Activated CD4-positive, alpha-beta T cell treated with anti-CD3 and anti-CD28 coated beads, Interleukin-2, amount 10 ng/mL, durations not matched to agents 7 days and 5 days (primary cell): ENCODE measurements around the gene JAG1. TPM values are rescaled to one million over a fixed set of nuclear protein-coding genes. Genes with fewer than 3 reads are reported as not detected.

Source experiments
- CTCF ChIA-PET: fragments of 350-600 bp; sonication (Branson Sonifier 250); formaldehyde crosslinking; loops from one replicate; lab custom pipeline; 2021; ENCODE audit warnings: antibody characterized with exemption; lab: Charles Lee
- POLR2A ChIA-PET: fragments of 350-600 bp; sonication (Branson Sonifier 250); formaldehyde crosslinking; loops from one replicate; lab custom pipeline; 2021; ENCODE audit warnings: antibody characterized with exemption; lab: Charles Lee
- DNase-seq: peaks from one replicate; pipeline ENCODE4 v3.0.0-alpha.2; 2020
- H3K27ac Mint-ChIP-seq: one replicate; pipeline ENCODE4 v1.8.0; 2021; ENCODE audit warnings: mild to moderate bottlenecking, moderate library complexity, mixed read lengths
- H3K27me3 Mint-ChIP-seq: one replicate; pipeline ENCODE4 v1.8.0; 2021; ENCODE audit warnings: mixed read lengths
- H3K36me3 Mint-ChIP-seq: one replicate; pipeline ENCODE4 v1.8.0; 2021; ENCODE audit warnings: low read depth, mixed read lengths
- H3K4me1 Mint-ChIP-seq: one replicate; pipeline ENCODE4 v1.8.0; 2021; ENCODE audit warnings: mixed read lengths
- H3K4me3 Mint-ChIP-seq: one replicate; pipeline ENCODE4 v1.8.0; 2021; ENCODE audit warnings: mild to moderate bottlenecking, moderate library complexity, mixed read lengths
- H3K9me3 Mint-ChIP-seq: one replicate; pipeline ENCODE4 v1.8.0; 2021; ENCODE audit warnings: mixed read lengths
- total RNA-seq, 2 experiments: library from RNA; stranded (reverse); gene quantifications; one replicate each; pipeline ENCODE4 v1.2.3, GENCODE V29; 2021

JAG1 gene
- total RNA-seq, 2 experiments from 2014 or later: 0.15 TPM; not detected in 1

DNA sequence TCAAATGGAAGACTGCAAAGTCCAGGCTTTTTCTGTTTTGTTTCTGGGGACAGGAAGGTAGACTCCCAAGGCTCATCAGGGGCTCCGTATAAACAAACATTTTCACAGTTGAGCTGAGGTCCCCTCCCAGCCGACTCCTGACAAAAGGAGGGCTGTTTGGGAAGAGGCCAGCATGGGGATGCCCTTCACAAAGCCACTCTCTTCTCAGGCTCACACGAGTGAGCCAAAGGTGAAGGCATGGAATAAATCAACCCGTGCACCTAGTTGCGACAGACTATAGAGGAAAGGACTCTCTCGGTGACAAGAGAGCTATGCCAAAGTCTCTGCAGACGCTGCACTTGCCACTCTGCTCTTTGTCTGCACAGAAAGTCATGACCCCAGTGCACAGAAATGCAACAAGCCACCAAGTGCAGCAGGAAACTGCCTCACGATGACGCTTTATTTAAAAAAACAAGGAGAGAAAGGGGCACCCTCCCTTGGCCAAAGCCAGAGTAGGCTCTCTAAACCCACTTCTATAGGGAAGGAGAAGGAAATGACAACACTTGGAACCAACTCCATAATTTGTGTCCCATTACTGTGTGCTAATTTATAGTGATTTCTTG, 21.0 kb downstream of the JAG1 start:
- DNase-seq: no peak
- Mint-ChIP-seq H3K36me3 (no peaks in the 10 kb centered on the region), H3K27me3 (peaks cover 5% of the 10 kb centered on the region), H3K4me3 (no peak overlapping the region), H3K4me1 (no peaks in the 10 kb centered on the region), H3K9me3 (no peaks in the 10 kb centered on the region), H3K27ac (no peak overlapping the region)
- ChIA-PET CTCF (interaction anchor here (1.4 kb wide), 1 partner anchor 22 kb away, joined by 5 read pairs; no protein-coding TSS in a partner anchor), POLR2A (no interaction called here)

DNA sequence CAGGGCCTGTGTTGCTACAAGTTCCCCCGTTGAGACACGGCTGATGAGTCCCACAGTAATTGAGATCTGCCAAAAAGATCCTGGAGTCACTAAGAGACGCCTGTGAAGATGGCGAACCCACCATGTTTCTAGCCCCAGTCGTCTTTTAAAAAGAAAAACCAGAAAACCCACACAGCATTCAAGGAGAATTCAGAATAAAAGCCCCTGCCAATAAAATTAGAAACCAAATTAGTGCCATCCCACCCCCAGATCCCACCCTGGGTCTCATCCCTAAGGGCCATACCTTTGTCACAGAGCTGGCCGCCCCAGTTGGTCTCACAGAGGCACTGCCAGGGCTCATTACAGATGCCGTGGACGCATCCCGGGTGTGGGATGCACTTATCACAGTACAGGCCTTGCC, 21.6 kb downstream of the JAG1 start:
- Mint-ChIP-seq H3K27me3 (peaks cover 2% of the 10 kb centered on the region), H3K27ac (no peak overlapping the region), H3K4me3 (no peak overlapping the region), H3K36me3 (no peaks in the 10 kb centered on the region), H3K9me3 (no peaks in the 10 kb centered on the region), H3K4me1 (no peaks in the 10 kb centered on the region)
- POLR2A ChIA-PET: no interaction called here
- no peak for DNase-seq
- CTCF ChIA-PET: interaction anchor here (1.4 kb wide), 1 partner anchor 22 kb away, joined by 5 read pairs; no protein-coding TSS in a partner anchor

DNA sequence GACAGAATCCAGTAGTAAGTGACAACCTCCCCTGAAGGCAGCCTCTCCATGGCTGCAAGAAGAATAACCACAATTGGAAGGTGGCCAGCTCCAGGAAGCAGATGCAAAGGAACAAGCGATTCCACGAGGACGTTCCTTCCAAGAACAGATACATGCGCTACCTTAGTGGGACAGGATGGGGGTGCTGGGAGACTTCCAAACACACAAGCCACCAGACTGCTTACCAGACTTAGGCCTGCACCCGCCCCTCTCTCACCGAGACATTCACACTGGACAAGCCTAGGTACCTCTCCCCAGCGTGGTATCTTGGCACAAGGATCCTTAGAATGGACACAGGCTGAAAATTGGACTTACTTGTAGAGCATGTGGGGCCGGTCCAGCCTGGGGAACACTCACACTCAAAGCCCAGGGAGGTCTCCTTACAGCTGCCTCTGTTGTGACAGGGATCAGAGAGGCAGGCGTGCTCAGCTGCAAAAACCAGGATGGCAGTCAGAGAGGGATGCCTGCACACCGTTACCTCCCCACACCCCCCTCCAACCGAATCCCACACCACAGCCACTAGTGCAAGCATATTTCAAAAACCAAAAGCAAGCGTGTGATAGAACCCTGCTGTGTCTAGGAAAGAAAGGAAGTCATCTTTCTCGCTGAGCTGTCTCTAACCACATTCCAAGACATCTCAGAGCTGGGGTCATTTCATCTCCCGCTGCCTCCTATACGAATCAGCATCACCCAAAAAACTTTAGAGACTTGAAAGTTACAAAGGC, 22.4 kb downstream of the JAG1 start:
- no peak overlapping the region for H3K27ac Mint-ChIP-seq
- no peak for DNase-seq
- no peak overlapping the region for H3K4me3 Mint-ChIP-seq
- no peaks in the 10 kb centered on the region for H3K9me3 Mint-ChIP-seq
- no peaks in the 10 kb centered on the region for H3K36me3 Mint-ChIP-seq
- peaks cover 2% of the 10 kb centered on the region for H3K27me3 Mint-ChIP-seq
- POLR2A ChIA-PET: no interaction called here
- H3K4me1 Mint-ChIP-seq: no peaks in the 10 kb centered on the region
- CTCF ChIA-PET: no interaction called here

DNA sequence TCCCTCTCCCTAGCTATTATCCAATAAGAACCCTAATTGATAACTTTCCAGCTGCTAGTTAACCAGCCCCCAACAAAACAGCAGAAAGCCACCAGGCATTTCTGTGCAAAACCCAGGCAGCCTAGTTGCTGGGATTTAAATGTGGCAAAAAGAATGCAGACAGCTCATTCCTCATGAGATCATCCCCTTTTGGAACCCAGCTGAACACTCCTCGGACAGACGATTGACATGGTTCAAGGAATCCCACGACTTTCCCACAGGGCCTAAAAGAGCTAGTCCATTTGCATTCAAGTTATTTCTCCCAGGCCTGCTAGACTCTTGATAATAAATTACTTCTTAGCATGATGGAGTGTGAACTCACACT, 24.0 kb downstream of the JAG1 start:
- POLR2A ChIA-PET: no interaction called here
- Mint-ChIP-seq H3K4me3 (no peak overlapping the region), H3K4me1 (peaks cover under 1% of the 10 kb centered on the region), H3K27me3 (peaks cover 2% of the 10 kb centered on the region), H3K36me3 (no peaks in the 10 kb centered on the region), H3K9me3 (no peaks in the 10 kb centered on the region), H3K27ac (no peak overlapping the region)
- CTCF ChIA-PET: interaction anchor here (1.1 to 1.3 kb wide), 2 partner anchors 14 to 21 kb away, joined by 3 to 5 read pairs; no protein-coding TSS in a partner anchor
- no peak for DNase-seq

DNA sequence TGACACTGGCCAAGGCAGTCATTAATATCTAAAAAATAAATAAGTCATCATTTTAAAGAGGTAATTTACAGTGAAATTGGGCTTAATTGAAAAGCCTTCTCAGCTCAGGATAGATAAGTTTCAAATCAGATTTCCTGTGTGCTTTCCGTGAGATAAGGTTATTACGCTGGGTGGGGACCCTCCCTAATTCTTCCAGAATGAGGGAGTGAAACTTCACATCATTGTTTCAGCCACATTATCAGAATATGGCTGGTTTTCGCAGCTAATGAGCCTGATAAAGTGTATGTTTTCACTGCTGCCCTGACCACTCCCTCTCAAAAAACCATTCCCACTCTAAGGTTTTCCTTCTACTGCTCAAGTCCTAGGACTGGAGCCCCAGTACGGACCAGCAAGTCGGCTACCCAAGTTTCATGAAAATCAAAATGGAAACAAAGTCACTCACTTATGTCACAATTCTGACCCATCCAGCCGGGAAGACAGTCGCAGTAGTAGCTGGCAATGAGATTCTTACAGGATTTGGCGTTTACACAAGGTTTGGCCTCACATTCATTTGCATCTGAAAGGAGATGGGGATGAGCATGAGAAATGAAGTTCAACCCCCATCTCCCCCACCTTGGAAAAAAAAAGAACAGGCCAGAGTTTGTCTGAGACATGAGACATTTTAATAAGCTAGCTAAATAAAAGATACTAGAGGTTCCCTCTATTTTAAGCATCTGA, 24.6 kb downstream of the JAG1 start:
- Mint-ChIP-seq H3K27me3 (peaks cover 2% of the 10 kb centered on the region), H3K4me1 (peaks cover 6% of the 10 kb centered on the region), H3K4me3 (no peak overlapping the region), H3K9me3 (no peaks in the 10 kb centered on the region), H3K36me3 (no peaks in the 10 kb centered on the region), H3K27ac (no peak overlapping the region)
- no peak for DNase-seq
- CTCF ChIA-PET: interaction anchor here (1.3 kb wide), 1 partner anchor 14 kb away, joined by 3 read pairs; no protein-coding TSS in a partner anchor
- POLR2A ChIA-PET: no interaction called here

DNA sequence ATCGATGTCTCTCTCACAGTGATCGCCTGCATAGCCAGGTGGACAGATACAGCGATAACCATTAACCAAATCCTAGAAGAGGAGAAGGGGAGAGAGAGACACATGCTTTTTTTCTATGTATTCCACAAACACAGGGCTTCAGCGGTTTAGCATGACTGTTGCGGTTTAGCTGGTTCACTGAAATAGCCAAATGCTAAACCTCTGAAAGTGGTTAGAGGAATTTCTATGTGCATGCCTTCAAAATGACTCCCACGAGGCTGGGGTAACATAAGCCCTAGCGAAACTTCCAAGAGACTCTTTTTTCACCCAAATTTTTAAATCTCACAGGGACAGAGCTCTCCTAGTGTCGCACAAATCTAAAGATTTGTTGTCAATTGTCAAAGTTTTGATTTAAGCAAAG, 25.1 kb downstream of the JAG1 start:
- no peaks in the 10 kb centered on the region for H3K36me3 Mint-ChIP-seq
- H3K27me3 Mint-ChIP-seq: peaks cover 2% of the 10 kb centered on the region
- H3K4me3 Mint-ChIP-seq: no peak overlapping the region
- ChIA-PET POLR2A (no interaction called here), CTCF (interaction anchor here (1.3 kb wide), 1 partner anchor 13 kb away, joined by 3 read pairs; no protein-coding TSS in a partner anchor)
- H3K9me3 Mint-ChIP-seq: no peaks in the 10 kb centered on the region
- DNase-seq: no peak
- no peak overlapping the region for H3K27ac Mint-ChIP-seq
- peaks cover 9% of the 10 kb centered on the region for H3K4me1 Mint-ChIP-seq

DNA sequence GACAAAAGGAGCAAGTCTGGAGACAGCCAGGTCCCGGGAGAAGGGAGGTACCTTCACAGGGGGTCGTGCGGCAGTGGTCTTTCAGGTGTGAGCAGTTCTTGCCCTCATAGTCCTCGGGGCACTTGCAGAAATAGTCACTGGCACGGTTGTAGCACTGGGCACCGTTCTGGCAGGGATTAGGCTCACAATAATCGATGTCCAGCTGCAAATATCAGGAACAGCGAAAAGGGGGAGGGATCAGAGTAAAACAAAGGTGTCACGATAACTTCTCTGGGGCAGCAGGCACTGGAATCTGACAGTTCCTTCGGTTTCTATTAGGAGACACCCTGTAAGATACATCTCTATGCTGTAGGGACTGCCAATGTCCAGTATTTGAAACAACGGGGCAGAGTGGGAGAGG, 25.9 kb downstream of the JAG1 start:
- H3K9me3 Mint-ChIP-seq: no peaks in the 10 kb centered on the region
- H3K4me1 Mint-ChIP-seq: peaks cover 14% of the 10 kb centered on the region
- DNase-seq: no peak
- H3K27ac Mint-ChIP-seq: no peak overlapping the region
- ChIA-PET POLR2A (no interaction called here), CTCF (no interaction called here)
- no peak overlapping the region for H3K4me3 Mint-ChIP-seq
- no peaks in the 10 kb centered on the region for H3K36me3 Mint-ChIP-seq
- peaks cover 2% of the 10 kb centered on the region for H3K27me3 Mint-ChIP-seq

DNA sequence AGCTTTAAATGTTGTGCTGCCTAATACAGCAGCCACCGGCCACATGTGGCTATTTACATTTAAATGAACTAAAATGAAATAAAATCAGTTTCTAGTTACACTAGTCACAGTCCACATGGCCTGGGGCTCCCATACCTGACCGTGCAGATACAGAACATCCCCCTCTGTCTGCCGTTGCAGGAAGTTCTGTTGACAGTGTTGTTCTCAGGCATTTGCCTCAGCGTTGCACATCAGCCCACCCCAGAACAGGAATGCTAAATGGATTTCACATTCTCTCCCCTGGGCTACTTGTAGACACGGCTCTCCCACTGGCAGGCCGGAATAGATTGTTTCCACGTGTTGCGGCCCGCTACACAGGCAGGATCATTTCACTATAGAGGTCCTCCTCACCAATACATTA, 26.3 kb downstream of the JAG1 start:
- H3K9me3 Mint-ChIP-seq: no peaks in the 10 kb centered on the region
- POLR2A ChIA-PET: no interaction called here
- H3K36me3 Mint-ChIP-seq: no peaks in the 10 kb centered on the region
- peaks cover 16% of the 10 kb centered on the region for H3K4me1 Mint-ChIP-seq
- CTCF ChIA-PET: no interaction called here
- DNase-seq: peak; percentile 15
- no peak overlapping the region for H3K4me3 Mint-ChIP-seq
- H3K27me3 Mint-ChIP-seq: peaks cover 2% of the 10 kb centered on the region
- no peak overlapping the region for H3K27ac Mint-ChIP-seq

DNA sequence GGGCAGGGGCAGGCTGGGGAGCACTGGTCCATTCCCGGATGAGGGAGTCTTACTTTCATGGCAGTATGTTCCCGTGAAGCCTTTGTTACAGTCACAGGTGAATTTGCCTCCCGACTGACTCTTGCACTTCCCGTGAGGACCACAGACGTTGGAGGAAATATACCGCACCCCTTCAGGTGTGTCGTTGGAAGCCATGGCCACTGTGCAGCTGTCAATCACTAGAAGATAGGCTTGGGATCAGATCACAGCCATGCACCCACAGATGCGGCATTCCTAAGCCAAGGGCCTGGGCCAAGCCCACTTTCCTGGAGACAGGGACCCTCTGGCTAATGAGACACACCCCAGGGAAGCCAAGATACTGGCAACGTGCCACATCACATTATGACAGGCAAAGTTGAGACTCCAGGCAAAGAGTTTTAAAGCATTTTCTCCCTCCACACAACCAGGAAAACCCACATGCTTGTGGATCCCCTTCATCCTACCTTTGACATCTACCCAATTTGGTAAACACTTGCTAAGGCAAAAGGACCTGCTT, 26.8 kb downstream of the JAG1 start:
- H3K36me3 Mint-ChIP-seq: no peaks in the 10 kb centered on the region
- POLR2A ChIA-PET: no interaction called here
- CTCF ChIA-PET: no interaction called here
- no peak for DNase-seq
- H3K4me3 Mint-ChIP-seq: no peak overlapping the region
- H3K4me1 Mint-ChIP-seq: peaks cover 16% of the 10 kb centered on the region
- no peak overlapping the region for H3K27ac Mint-ChIP-seq
- H3K27me3 Mint-ChIP-seq: peaks cover 2% of the 10 kb centered on the region
- no peaks in the 10 kb centered on the region for H3K9me3 Mint-ChIP-seq

DNA sequence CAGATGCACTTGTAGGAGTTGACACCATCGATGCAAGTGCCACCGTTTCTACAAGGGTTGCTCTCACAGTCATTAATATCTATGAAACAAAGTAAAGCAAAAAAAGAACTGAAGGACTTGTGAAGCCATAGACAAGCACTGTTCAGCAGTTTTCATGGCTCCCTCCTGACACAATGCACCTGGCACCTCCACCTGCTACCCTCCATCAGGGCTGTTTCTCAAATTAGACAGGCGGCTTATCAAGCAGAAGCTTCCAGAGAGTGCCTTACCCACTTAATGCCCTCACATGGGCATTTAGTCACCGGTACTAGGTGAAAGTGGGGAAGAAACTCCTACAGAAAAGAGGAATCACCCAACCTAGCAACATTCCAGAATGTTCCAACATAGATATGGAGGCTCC, 27.8 kb downstream of the JAG1 start:
- peaks cover 2% of the 10 kb centered on the region for H3K27me3 Mint-ChIP-seq
- peaks cover 16% of the 10 kb centered on the region for H3K4me1 Mint-ChIP-seq
- H3K4me3 Mint-ChIP-seq: no peak overlapping the region
- ChIA-PET CTCF (no interaction called here), POLR2A (no interaction called here)
- no peak overlapping the region for H3K27ac Mint-ChIP-seq
- no peaks in the 10 kb centered on the region for H3K36me3 Mint-ChIP-seq
- no peaks in the 10 kb centered on the region for H3K9me3 Mint-ChIP-seq
- no peak for DNase-seq

DNA sequence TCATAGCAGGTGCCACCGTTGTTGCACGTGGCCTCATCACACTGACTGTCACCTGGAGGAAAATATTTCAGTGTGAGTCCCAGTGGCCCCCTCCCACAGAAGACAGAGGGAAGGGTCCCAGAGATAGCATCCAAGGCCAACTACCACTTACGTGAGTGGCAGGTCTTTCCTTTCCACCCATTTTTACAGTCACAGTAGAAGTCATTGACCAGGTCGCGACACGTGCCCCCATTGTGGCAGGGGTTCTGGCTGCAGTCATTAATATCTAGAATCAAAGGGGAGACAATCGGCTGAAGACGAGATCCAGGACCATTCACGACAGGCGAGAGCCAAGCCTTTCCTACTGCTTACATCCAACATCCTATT, 28.6 kb downstream of the JAG1 start:
- Mint-ChIP-seq H3K4me3 (no peak overlapping the region), H3K27me3 (peaks cover 2% of the 10 kb centered on the region)

DNA sequence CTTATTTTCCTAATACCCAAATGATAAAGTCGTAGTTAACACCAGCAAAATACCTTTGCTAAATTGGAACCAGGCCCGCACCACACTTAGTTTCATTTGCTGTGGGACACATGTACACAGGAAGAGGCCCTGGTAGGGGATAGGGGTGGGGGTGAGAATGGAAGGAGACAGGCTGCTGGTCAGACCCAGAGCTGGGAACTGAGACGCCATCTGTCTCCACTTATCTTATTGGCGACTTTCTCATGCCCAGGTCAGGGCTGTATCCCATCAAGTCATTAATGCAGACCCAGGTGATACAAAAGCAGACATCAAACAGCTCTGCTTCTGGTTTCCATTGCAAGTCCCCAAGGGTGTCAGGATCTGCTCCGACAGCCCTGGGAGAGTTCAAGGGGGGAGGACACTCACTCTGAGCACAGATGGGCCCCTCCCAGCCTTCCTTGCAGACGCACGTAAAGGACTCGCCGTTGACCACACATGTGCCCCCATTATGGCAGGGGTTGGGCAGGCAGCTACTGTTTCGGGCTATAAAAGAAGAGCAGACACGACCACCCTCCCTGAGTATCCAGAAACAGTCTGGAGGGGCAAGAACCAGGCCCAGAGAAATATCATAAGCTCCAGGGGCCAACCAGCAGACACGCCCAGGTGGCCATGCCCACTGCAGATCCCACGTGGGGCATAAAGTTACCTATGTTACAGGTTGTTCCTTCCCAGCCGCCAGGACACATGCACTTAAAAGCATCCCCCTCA, 29.2 kb downstream of the JAG1 start:
- peaks cover 16% of the 10 kb centered on the region for H3K4me1 Mint-ChIP-seq
- H3K27ac Mint-ChIP-seq: no peak overlapping the region
- no peaks in the 10 kb centered on the region for H3K9me3 Mint-ChIP-seq
- CTCF ChIA-PET: no interaction called here
- H3K4me3 Mint-ChIP-seq: no peak overlapping the region
- H3K27me3 Mint-ChIP-seq: peaks cover 2% of the 10 kb centered on the region
- DNase-seq: no peak
- POLR2A ChIA-PET: no interaction called here
- no peaks in the 10 kb centered on the region for H3K36me3 Mint-ChIP-seq

More for the DNA sequence above, 28.6 kb downstream of the JAG1 start:
- Mint-ChIP-seq H3K27ac (no peak overlapping the region), H3K36me3 (no peaks in the 10 kb centered on the region), H3K4me1 (peaks cover 16% of the 10 kb centered on the region), H3K9me3 (no peaks in the 10 kb centered on the region)
- CTCF ChIA-PET: no interaction called here
- POLR2A ChIA-PET: no interaction called here
- no peak for DNase-seq
